Hepatocyte (in vitro differentiated cells): ENCODE measurements around the gene UPK1B. TPM values are rescaled to one million over a fixed set of nuclear protein-coding genes. Genes with fewer than 3 reads are reported as not detected.

Experiments
- DNase-seq: peaks from one replicate; pipeline ENCODE4 v3.0.0-alpha.2; 2016; ENCODE audit warnings: low spot score
- H2AFZ ChIP-seq: fragments of 200-600 bp; sonication (generic); 2 replicates; pipeline ENCODE4 v1.6.0; 2016; ENCODE audit warnings: antibody characterized with exemption, mild to moderate bottlenecking
- H3K27ac ChIP-seq: fragments of 200-600 bp; sonication (generic); 2 replicates; pipeline ENCODE4 v1.5.1; 2016; ENCODE audit warnings: mild to moderate bottlenecking
- H3K27me3 ChIP-seq: fragments of 200-600 bp; sonication (generic); 2 replicates; pipeline ENCODE4 v1.6.1; 2016
- H3K36me3 ChIP-seq: fragments of 200-600 bp; sonication (generic); replicated peaks from 2 replicates; pipeline ENCODE4 v1.5.1; 2016; ENCODE audit warnings: low read depth; ENCODE audit not compliant: insufficient read depth
- H3K4me1 ChIP-seq: fragments of 200-600 bp; sonication (generic); 2 replicates; pipeline ENCODE4 v1.5.1; 2016; ENCODE audit warnings: mild to moderate bottlenecking, moderate library complexity; ENCODE audit not compliant: insufficient read depth
- H3K4me2 ChIP-seq: fragments of 200-600 bp; sonication (generic); 2 replicates; pipeline ENCODE4 v1.6.0; 2016
- H3K4me3 ChIP-seq: fragments of 200-600 bp; sonication (generic); 2 replicates; pipeline ENCODE4 v1.5.1; 2016; ENCODE audit warnings: mild to moderate bottlenecking
- H3K79me2 ChIP-seq: fragments of 200-600 bp; sonication (generic); 2 replicates; pipeline ENCODE4 v1.6.0; 2017; ENCODE audit warnings: mild to moderate bottlenecking
- H3K9me2 ChIP-seq: fragments of 200-600 bp; sonication (generic); replicated peaks from 2 replicates; pipeline ENCODE4 v1.6.0; 2017; ENCODE audit warnings: mild to moderate bottlenecking; ENCODE audit not compliant: insufficient read depth
- H3K9me3 ChIP-seq: fragments of 200-600 bp; sonication (generic); 2 replicates; pipeline ENCODE4 v1.5.1; 2016; ENCODE audit warnings: low read depth, mild to moderate bottlenecking
- H4K20me1 ChIP-seq: fragments of 200-600 bp; sonication (generic); 2 replicates; pipeline ENCODE4 v1.6.0; 2016; ENCODE audit warnings: mild to moderate bottlenecking; ENCODE audit not compliant: insufficient read depth, poor library complexity, severe bottlenecking
- CTCF ChIP-seq: fragments of 200-600 bp; sonication (generic); IDR thresholded peaks from 2 replicates; pipeline ENCODE4 v1.5.1; 2016; ENCODE audit warnings: antibody characterized with exemption, mild to moderate bottlenecking; ENCODE audit not compliant: poor library complexity
- EZH2 ChIP-seq: fragments of 200-600 bp; sonication (generic); IDR thresholded peaks from 2 replicates; pipeline ENCODE4 v1.6.1; 2016; ENCODE audit warnings: antibody characterized with exemption, mild to moderate bottlenecking, borderline replicate concordance
- EZH2phosphoT487 ChIP-seq: fragments of 200-600 bp; sonication (generic); IDR thresholded peaks from one replicate; pipeline ENCODE4 v1.6.1; 2018; ENCODE audit warnings: antibody characterized with exemption, mild to moderate bottlenecking, low read depth, moderate library complexity; ENCODE audit not compliant: unreplicated experiment, severe bottlenecking
- WGBS: methylation state at CpG from one replicate; pipeline ENCODE4 v1.1.6; 2016; ENCODE audit warnings: low lambda C conversion rate; ENCODE audit errors: missing lambda C conversion rate; 5-methylcytosine and 5-hydroxymethylcytosine counted together
- polyA plus RNA-seq: library from polyadenylated mRNA; unstranded; fragments of >200 nt; fragmentation: Nextera tagmentation; extraction: Ambion mirVana; gene quantifications from 2 replicates; pipeline ENCODE4 v1.2.1, GENCODE V29; 2016
- total RNA-seq: library from RNA; depleted of rRNA; stranded (reverse); fragments of >200 nt; gene quantifications from 2 replicates; pipeline ENCODE4 v1.2.3, GENCODE V29; 2014

Gene UPK1B
- total and polyA plus RNA-seq, 2 experiments from 2014 or later: 9.0 to 17.3 TPM

GRCh38 chr3:119223511-119223910 lies 50.1 kb downstream of the UPK1B start:
- H3K4me1 ChIP-seq: peaks cover 8% of the 10 kb centered on the region
- H3K27me3 ChIP-seq: no peaks in the 10 kb centered on the region
- no peaks in the 10 kb centered on the region for H3K9me3 ChIP-seq
- H4K20me1 ChIP-seq: no peaks in the 10 kb centered on the region
- H3K79me2 ChIP-seq: peaks cover 18% of the 10 kb centered on the region
- H2AFZ ChIP-seq: no peak overlapping the region
- no peak overlapping the region for H3K4me3 ChIP-seq
- no peak for TF ChIP-seq CTCF
- TF ChIP-seq EZH2phosphoT487: no peak
- no peak for TF ChIP-seq EZH2
- DNase-seq: no peak
- WGBS: 87% methylated on average over 5 of the region's 5 CpGs
- no peak overlapping the region for H3K4me2 ChIP-seq
- no peaks in the 10 kb centered on the region for H3K9me2 ChIP-seq
- no peak overlapping the region for H3K27ac ChIP-seq
- peaks cover 3% of the 10 kb centered on the region for H3K36me3 ChIP-seq

- Histone ChIP-seq H4K20me1 (no peaks in the 10 kb centered on the region), H3K4me2 (no peak overlapping the region), H3K27ac (no peak overlapping the region), H2AFZ (no peak overlapping the region), H3K4me3 (no peak overlapping the region), H3K9me3 (no peaks in the 10 kb centered on the region), H3K27me3 (no peaks in the 10 kb centered on the region), H3K9me2 (no peaks in the 10 kb centered on the region), H3K79me2 (peaks cover 22% of the 10 kb centered on the region), H3K4me1 (peaks cover 8% of the 10 kb centered on the region), H3K36me3 (no peaks in the 10 kb centered on the region)
- TF ChIP-seq EZH2: no peak
- DNase-seq: no peak
- WGBS: 87% methylated on average over 3 of the region's 3 CpGs
Observed at GRCh38 chr3:119225121-119225520, 51.7 kb downstream of the UPK1B start.

- H3K4me1 ChIP-seq: no peaks in the 10 kb centered on the region
- no peak for DNase-seq
- TF ChIP-seq EZH2: no peak
- TF ChIP-seq EZH2phosphoT487: no peak
- no peak for TF ChIP-seq CTCF
- 68% methylated on average over 6 of the region's 6 CpGs for WGBS
- no peaks in the 10 kb centered on the region for H3K36me3 ChIP-seq
- H2AFZ ChIP-seq: no peak overlapping the region
- no peaks in the 10 kb centered on the region for H3K9me3 ChIP-seq
- no peaks in the 10 kb centered on the region for H3K9me2 ChIP-seq
- no peaks in the 10 kb centered on the region for H3K27me3 ChIP-seq
- H4K20me1 ChIP-seq: peaks cover 7% of the 10 kb centered on the region
- H3K4me3 ChIP-seq: no peak overlapping the region
- peaks cover 33% of the 10 kb centered on the region for H3K79me2 ChIP-seq
- peak overlapping the region; percentile 2 for H3K27ac ChIP-seq
- no peak overlapping the region for H3K4me2 ChIP-seq
Observed at GRCh38 chr3:119227070-119227850, 53.9 kb downstream of the UPK1B start.

GRCh38 chr3:119228373-119229145 lies 55.2 kb downstream of the UPK1B start:
- 93% methylated on average over 2 of the region's 2 CpGs for WGBS
- H3K9me3 ChIP-seq: no peaks in the 10 kb centered on the region
- peaks cover 7% of the 10 kb centered on the region for H4K20me1 ChIP-seq
- no peak for DNase-seq
- TF ChIP-seq CTCF (no peak), EZH2 (no peak), EZH2phosphoT487 (no peak)
- no peaks in the 10 kb centered on the region for H3K36me3 ChIP-seq
- H2AFZ ChIP-seq: no peak overlapping the region
- H3K27me3 ChIP-seq: no peaks in the 10 kb centered on the region
- no peak overlapping the region for H3K4me3 ChIP-seq
- H3K27ac ChIP-seq: no peak overlapping the region
- H3K9me2 ChIP-seq: no peaks in the 10 kb centered on the region
- H3K79me2 ChIP-seq: peaks cover 44% of the 10 kb centered on the region
- H3K4me2 ChIP-seq: no peak overlapping the region
- H3K4me1 ChIP-seq: no peaks in the 10 kb centered on the region
